ENCODE results near the gene ATP5F1E.
A peak's percentile ranks its signal among the peaks of the same experiment; 100 is the strongest.
"Not testable (repeated sequence)": the region's sequence is repeated elsewhere in the genome, so short reads cannot be mapped to it uniquely, and the experiment has no call there.

The ATP5F1E gene

DNA sequence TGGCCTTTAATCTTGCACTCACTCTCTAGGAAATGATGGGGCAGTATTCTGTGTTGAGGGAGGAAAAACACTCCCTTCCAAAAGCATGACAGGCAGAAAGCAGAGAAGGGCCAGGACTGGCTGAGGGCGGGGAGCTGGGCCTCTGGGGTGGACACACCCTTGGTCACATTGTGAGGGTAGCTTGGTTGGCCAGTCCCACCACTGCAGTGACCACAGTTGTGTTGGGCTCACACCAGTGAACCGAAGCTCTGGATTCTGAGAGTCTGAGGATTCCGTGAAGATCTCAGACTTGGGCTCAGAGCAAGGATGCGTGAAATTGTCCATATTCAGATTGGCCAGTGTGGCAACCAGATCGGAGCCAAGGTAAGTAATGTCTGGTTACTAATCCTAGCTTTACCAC is 12.9 kb downstream of the ATP5F1E start, which contains the start of gene TUBB1:
Gene TUBB1 (plus strand): TSS at position 213 of the 400 bp plus-strand sequence. CDS start 94 bp downstream, at position 307.
- DNase-seq (ENCODE audit: low read depth in 2 of 2): no peak

DNA sequence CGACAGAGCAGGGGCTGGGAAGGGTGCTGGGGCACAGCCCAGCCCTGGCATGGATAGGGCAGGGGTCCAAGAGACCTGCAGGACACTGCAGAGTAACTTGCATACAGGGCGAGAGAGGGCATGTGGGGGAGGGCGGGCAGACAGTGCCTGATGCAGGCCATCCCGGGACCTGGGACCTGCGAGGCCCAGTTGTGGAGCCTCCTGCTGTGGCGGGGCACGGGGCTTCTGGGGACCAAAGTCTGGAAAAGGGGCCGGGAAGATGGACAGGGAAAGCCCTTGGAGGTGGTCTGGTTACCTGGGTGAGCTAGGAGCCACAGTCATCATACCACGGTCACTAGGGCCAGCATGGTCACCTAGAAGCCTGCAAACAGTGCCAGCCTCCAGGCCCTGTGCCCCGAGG is 13.3 kb downstream of the ATP5F1E start:
- DNase-seq (ENCODE audit: low read depth in 2 of 2): no peak

DNA sequence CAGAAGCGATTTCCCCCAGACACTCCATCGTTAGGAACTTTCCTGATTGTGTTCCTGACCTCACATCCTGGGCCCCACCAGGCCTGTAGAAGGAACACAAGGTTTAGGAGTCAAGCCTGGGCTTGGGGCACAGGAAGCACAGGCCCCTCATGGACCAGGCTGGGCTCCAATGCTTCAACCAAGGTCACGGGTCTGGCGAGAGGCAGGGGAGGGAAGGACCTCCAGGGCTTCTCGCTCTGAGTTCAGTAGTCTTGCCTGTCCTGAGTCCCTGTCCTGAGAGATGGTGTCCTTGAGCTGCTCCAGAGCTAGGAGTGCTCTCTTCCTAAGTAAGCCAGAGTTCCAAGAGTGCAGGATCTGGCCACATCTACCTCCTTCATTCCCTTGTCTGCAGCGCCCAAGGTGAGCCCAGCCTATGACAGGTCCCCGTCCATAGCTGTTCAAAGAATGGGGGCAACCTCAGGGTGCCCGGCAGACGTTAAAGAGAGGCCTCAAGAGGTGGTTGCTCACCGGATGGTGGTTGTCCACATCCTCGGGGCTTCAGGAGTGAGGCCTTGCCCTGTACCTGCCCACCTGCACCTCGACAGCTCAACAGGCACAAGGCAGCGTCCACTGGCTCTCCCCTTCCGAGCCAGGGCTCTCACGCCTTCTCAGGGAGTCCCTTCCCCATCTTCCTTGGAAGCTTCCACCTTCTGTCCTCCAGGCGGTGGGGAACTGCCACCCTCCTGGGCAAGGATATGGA is 14.5 kb downstream of the ATP5F1E start:
- no peak for DNase-seq (ENCODE audit: low read depth in 2 of 2)

DNA sequence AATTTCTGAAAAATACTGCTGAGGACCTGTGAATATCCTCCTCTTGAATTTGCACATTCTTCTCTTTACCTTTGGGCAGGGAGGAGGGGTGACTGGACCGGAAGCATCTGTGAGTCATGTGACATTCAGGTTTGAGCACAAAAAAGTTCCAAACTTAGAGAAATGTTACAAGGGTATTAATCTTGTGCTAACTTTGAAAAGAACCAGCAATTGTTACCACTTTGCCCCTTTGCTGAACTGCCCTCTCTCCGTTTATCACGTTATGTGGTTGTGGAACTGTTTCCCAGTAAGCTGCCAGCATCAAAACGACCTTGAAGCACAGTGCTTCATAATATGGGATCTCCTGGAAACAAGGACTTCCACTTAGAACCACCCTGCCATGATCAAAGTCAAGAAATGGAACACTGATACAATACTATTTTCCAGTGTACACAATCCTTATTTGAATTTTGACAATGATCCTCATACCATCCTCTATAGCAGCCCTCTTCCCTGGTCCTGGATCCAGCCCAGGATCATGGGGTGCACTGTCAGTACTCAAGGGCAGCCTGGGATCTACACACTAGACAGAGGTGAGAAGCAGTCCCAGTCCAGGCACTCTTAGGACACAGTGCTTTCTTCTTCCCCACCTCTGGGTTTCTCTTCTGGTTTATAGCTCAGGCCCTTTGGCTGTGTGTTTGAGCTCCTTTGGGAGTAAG is 15.2 kb downstream of the ATP5F1E start:
- DNase-seq (ENCODE audit: low read depth in 2 of 2): no peak

DNA sequence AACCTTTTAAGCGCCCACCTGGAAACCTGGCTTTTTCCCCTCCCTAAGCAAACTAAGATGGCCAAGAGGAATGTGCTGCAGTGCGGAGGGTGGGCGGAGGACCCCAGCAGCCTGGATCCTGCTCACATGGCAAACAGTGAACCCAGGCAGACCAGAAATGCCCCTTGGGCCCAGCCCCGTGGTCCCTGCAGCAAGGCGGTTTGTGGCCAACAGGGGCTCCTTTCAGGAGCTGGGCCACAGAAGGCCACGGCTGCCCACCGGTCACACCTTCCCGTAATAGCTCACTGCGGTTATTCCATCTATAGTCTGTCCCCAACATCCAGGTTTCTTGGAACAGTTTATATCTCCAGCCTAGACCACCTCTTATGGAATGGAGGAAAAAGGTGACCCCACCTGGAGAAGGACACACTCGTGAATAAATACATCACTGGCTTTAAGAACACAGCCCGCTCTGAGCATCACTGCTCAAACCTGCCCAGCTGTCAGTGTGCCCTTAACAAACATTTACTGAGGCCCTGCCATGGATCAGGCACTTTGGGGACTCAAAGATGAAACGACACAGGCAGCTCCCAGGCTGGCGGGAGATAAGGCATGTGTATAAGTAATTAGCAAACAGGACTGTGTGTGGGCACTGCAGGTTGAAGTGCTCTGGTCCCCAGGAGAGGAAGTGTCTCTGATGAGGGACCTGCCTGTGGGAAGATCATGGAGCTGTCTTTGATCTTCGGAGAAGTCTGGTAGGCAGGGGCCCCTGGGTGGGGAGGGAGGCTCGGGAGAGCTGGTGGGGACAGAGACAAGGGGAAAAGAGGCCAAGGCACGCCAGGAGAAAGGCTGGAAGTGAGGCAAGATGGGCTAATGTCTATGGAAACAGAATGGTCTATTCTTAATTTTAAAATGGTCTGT is 16.1 kb downstream of the ATP5F1E start:
- no peak for DNase-seq (ENCODE audit: low read depth in 2 of 2)

DNA sequence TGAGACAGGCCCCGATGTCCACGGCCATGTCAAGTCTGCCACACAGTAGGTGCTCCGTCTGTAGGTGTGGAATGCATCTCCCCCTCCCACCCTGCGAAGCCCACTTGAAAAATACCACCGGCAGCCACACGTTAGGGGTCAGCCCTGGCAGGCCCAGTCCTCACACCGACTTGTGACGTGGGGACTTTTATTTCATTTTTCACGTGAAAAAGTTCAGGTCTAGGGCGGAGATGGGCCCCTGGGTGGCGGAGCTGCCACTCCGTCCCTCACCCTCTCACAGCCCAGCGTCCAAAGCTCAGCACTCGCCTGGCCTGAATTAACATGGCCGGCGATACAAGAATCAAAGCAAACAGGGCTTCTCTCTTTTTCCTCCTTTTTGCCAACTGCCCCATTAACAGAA is 16.7 kb downstream of the ATP5F1E start:
- DNase-seq (ENCODE audit: low read depth in 2 of 2): no peak

DNA sequence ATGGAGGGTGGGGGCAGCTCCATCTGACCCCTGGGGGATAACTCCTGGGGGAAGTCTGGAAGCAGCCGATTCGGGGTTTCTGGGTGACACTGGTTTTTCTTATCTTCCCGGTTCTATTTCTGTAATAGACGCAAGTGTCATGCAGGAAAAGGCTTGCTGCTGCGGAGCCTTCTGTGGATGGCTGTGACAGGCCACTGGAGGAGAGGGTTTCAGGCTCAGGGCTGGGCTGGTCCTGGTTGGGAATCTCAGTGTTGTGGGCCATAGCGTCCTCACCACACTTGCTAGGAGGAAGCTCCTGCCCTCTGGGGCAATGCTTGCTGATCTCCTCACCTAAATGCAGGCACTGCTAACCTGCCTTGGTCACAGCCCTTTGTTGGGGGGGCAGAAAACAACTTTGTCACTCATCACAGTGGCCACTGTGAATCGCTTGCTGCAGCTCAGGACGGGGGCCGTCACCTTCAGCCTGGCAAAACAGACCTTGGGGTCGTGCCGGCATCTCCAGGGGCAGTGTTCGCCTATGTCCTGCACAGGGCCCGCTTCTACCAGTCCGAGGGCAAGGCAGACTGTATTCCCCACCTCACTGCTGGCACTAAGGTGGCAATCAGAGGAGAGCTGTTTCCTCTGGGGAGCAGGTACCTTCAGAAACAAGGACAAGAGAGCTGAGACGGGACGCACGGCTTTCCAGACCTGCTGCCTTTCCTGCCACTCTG is 17.3 kb downstream of the ATP5F1E start:
- no peak for DNase-seq (ENCODE audit: low read depth in 2 of 2)

DNA sequence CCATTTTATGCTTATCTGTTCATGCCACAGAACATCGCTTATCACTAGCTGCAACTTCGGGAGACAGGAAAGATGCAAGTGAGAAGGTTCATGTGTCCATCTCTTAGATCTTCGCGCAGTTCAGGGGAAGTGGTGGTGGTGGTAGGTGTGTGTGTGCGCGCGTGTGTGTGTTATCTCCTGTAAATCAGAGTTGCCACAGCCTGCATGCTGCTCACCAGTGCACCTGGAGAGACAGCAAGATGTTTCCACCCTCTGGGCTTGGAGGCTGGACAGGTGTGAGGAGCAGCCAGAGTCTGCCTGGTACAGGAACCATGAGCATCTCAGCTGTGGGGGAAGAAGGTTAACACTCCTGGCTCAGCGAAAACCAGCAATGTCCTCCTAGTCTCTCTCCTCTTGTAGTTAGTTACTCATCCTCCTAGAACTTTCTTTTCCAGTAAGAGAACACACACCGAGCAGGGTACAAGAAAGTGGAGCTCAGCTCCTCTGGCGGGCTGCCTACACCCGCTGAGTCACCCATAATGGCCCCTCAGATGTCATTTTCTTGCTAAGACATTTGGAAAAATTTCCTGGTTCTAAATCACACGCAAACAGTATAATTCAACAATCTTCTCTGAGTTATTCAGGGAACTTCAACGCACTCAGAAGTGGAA is 18.1 kb downstream of the ATP5F1E start:
- DNase-seq (ENCODE audit: low read depth in 2 of 2): no peak

DNA sequence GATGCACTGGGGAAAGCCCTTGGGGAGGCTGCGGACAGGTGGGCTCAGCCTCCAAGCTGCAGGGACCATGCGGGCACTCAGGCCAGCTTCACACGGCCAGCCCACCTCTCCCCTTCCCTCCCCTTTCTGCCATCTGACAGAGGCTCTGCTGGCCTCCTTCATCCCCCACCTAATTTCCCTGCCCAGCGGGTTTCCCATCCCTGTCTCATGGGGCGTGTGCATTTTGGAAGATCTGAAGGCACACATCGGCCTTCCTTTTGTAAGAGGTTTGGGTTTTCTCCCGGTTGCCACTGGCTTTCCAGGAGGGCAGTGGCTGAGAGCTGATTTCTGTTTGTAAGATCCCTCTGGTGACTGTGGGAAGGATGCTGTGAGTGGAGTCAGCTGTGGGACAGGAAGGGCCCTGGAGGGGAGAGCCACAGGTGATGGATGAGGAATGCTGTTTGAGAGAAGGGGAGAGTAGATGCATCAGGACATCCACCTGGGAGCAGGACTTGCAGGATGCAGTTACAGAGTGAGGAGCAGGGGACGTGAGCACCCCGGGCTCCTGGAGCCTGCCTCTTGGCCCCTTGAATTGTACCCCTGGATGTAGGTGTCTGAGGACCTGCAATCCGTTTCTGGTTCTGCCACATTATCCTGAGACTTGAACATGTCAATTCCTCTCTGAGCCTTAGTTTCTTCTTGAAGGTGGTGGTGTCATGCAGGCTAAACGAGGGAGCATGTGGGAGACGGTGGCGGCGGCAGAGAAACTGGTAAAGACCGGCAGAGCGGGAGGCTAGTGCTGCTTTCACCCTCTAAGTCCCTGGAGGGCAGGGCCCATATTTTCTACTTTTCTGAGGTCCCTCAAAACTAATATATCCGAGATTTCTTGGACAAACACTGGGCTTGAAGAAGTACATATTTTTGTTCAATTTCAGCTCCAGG is 18.8 kb downstream of the ATP5F1E start:
- no peak for DNase-seq (ENCODE audit: low read depth in 2 of 2)

DNA sequence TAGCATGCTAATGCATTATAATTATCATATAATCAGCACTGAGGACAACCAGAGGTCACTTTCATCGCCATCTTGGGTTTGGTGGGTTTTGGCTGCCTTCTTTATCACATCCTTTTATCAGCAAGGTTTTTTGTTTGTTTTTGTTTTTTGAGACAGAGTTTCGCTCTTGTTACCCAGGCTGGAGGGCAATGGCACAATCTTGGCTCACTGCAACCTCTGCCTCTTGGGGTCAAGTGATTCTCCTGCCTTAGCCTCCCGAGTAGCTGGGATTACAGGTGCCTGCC is 20.3 kb downstream of the ATP5F1E start:
- DNase-seq (ENCODE audit: low read depth in 2 of 2): not testable (repeated sequence)

DNA sequence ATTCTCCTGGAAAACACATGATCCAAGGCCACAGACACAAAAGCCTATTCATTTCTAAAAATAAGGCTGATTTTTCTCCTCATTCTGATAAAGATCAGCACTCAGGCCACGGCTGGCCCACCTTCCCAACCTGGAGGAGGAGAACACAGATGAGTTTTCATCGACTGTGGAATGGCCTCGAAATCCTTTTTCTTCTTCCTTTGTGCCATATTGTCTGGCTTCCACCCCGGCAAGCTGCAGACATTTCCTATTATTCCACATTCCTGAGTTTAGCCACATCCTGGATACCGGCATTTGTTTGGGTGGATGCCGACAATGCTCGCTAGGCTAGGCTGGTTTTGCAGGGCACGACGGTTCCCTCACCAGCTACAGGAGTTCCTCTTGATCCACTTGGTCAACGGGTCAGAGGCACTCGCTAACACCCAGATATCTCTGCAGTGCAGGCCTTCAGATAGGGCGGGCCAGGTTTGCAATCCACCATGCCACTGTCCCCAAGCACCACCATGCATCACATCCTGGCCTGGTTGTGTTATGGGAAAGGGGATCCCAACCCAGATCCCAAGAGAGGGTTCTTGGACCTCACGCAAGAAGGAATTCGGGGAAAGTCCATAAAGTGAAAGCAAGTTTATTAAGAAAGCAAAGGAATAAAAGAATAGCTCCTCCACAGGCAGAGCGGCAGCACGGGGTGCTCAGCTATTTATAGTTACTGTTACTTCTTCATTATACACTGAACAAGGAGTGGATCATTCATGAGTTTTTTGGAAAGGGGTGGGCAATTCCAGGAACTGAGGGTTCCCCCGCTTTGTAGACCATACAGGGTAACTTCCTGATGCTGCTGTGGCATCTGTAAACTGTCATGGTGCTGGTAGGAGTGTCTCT is 20.9 kb downstream of the ATP5F1E start:
- DNase-seq (ENCODE audit: low read depth in 2 of 2): no peak

DNA sequence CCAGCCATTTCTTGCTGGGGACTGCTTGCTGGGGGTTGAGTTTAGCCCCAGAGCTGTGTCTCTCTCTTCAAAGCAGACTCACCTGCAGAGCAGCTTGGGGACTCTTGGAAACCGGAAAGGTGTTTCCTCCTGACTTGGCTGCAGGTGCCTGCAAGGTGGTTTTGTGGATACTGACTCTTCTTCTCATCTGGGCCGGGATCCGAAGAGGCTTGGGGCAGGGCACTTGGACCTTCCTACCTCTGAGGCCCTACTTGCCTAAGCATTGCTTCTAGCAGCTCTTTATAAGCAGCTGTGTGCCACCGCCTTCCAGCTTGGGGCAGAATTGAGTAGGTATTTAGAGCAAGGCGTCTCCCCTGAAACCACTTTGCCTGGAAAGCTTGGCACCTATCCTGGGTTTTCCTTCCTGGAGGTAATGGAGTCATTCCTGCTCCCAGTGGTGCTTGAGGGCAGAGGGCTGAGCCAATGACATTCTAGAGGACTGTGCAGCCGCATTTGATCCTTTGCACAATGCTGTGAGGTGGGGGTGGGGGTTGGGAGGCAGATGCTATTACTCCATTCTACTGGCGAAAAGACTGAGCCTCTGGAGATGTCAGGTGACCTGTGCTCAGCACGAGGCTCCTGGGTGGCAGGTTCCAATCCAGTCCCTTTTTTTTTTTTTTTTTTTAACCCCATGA is 21.7 kb downstream of the ATP5F1E start:
- no peak for DNase-seq (ENCODE audit: low read depth in 2 of 2)

DNA sequence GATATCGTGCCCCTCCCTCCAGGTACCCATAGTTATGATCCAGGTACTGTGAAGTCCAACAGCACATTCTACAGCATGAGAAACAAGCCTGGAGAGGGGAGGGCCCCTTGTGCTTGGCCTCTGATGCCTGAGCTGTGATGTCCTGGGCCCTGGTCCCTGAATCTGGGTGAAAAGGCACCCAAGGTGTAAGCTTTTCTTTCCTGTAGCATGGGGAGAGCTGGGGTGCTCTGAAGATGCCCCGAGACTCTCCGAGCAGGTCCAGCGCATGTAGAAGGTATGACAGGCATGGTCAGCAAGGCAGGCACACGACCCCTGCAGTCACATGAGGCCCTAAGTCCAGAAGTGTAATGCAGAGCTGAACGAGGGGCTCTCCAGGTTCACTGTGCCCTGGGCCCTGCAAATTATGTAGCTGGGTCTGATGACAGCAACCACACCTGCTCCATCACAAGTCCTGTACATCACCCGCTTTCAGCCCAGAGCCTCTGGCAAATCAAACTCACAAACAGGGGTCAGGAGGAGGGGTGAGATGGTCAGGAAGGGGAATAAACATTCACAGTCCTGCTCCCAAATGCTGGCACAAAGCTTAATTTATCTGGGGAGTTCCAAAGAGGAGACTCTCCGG is 23.3 kb downstream of the ATP5F1E start:
- no peak for DNase-seq (ENCODE audit: low read depth in 2 of 2)

DNA sequence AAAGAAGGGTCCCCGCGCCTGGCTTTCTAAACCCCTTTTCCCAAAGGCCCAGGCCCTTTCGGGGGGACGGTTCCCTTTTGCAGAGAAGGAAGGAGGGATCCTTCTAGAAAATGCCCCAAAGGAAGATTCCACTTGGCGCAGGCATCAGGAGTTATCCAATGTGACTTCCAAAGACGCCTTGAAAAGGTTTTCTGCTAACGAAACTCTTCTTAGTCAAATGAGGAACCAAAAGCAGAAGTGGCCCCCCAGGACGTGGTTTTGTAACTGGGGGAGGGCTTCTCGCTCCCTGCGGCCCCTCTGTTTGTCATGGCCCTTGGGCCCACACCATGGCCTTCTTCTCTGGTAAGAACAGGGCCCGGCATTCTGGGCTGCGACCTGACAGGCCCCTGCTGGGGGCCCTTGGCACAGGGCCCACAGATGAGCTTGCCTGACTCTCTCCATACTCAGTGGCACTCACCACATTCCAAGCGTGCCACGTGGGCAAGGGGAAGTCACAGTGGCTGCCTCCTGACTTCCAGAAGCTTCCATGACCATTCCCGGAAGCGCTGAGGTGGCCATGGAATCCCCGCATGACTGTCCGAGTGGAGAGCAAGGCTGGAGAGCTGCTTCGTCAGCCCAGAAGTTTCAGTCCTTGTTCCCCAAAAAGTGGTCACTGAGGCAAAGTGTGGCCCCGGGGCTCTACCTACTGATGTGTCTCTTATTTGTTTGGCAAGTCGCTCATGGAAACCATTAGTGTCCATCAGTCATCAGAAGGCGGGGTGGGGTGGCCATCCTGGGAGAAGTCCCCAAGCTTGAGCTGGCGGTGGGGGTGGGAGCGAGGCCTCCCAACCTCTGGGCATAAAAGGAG is 24.2 kb downstream of the ATP5F1E start:
- no peak for DNase-seq (ENCODE audit: low read depth in 2 of 2)

DNA sequence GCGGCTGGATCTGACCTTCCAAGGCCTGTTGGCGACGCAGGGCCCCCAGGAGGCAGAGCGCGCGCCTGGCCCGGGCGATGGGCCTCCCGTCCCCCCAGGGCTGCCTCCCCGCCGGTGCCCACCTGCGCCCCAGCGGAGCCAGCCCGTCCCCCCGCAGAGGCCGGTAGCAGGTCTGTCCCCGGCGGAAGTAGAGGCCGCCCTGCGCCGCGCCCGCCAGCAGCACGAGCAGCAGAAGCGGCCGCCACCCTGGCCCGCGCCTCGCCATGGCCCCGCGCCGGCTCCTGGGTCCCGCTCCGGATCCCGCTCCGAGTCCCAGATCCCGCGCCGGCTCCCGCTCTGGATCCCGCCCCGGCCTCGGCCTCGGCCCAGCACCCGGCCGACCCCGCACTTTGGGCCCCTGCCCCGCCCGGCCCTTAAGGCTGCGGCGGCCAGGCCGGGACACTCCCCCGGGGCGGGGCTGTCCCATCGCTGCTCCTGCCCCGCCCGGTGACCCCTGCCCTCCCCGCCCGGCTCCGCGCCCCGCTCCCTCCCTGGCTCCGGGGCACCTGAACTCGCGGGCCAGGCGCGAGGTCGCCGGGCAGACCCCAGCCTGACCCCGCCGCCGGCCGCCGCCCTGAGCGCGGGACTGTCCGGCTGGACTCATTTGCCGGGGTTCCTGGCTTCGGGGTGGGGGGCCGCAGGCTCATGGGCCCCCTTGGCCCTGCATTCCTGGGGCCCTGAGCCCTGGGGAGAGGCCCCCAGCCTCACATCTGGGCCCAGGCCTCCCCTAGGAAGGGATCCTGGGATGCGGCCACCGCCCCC is 25.1 kb downstream of the ATP5F1E start, which contains the start of gene CTSZ:
Gene CTSZ (minus strand): TSS at position 391 of the 801 bp plus-strand sequence. CDS start 126 bp downstream, at position 265.
- peak; percentile 31 to 49 for DNase-seq (ENCODE audit: low read depth in 2 of 2)

DNA sequence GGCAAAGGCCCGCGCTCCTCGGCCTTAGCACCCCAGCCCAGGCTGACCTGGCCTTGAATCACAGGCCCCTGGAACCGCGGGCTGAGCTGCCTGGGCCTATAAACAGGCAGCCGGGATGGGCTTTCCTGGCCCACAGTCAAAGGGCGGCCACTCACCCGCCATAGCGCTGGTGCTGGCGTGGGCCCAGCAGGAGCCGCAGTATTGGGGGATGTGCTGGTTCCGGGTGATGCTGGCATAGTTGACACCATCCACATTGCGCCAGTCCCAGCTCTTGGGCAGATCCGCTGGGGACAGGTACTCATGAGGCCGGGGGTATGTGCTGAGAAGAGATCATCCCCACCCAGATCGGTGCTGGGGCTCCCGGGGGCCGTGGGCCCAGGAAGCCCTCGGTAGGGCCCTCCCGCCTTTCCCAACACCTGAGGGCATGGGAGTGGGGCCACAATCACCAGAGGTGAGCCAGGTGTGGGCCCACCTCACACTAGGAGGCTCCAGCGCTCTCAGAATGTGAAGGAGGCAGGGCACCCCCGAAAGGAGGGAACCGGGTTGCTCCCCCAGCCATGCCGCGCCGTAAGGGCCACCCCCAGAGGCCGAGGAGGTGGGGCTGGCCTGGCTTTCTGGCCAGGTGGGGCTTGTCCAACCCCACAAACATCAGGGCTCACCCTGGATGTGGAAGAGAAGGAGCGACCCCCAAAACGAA is 25.8 kb downstream of the ATP5F1E start:
- DNase-seq (ENCODE audit: low read depth in 2 of 2): no peak
